Activated T-helper 1 cell treated with anti-CD3 and anti-CD28 coated beads, Interleukin-2, amount 50 U/mL, for 16 hours (primary cell): ENCODE data around the gene NUMBL.
"Not testable (repeated sequence)": the region's sequence is repeated elsewhere in the genome, so short reads cannot be mapped to it uniquely, and the experiment has no call there.

Experiments
- DNase-seq, 2 donors: peaks; one replicate each; pipeline ENCODE4 v3.0.0-alpha.2; 2020; ENCODE audit warnings: low read depth in 1 of 2, low spot score in 1 of 2

NUMBL gene

DNA sequence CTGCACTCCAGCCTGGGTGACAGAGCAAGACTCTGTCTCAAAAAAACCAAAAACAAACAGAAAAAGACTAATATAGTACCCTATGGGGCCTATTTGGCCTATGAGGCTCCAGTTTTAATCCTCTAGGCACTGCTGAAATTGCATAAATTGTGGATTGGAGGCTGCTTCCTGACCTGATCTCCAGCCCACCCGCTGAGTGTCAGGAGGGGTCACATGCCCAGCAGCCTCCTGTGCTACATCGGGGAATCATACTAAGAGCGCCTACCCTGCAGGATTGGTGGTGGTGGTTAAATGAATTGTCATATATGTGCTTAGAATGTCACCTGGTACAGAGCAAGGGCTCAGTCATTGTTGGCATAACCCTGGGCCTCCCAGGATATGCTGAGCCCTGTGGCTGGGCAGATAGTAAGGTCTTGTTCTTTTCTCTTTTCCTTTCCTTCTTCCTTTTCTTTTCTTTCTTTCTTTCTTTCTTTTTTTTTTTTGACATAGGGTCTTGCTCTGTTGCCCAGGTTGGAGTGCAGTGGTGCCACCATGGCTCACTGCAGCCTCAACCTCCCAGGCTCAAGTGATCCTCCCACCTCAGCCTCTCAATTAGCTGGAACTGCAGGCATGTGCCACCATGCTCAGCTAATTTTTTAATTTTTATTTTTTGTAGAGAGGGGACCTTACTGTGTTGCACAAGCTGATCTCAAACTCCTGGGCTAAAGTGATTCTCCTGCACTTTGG, 58.0 kb downstream of the NUMBL start:
- no peak for DNase-seq

GRCh38 chr19:40630571-40631160, 59.8 kb downstream of the NUMBL start:
- DNase-seq: no peak

DNA sequence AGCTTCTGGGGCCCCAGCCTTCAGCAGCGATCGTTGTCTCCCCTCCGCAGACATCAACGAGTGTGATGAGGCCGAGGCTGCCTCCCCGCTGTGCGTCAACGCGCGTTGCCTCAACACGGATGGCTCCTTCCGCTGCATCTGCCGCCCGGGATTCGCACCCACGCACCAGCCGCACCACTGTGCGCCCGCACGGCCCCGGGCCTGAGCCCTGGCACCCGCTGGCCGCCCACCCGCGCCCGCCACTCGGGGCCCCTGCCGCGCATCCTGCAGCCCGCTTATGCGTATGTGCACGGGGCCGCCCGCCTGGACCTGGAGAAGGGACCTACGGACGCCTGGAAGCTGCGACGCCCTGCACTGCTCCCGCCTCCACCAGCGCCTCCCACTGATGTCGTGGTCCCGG, 61.1 kb downstream of the NUMBL start:
- DNase-seq: no peak

- DNase-seq: no peak
Observed at GRCh38 chr19:40627486-40628279, 62.8 kb downstream of the NUMBL start.

DNA sequence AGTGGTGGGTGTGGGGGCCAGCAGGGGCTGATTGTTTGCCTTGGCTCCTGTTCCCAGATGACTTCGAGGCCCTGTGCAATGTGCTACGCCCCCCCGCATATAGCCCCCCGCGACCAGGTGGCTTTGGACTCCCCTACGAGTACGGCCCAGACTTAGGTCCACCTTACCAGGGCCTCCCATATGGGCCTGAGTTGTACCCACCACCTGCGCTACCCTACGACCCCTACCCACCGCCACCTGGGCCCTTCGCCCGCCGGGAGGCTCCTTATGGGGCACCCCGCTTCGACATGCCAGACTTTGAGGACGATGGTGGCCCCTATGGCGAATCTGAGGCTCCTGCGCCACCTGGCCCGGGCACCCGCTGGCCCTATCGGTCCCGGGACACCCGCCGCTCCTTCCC, 63.5 kb downstream of the NUMBL start:
- no peak for DNase-seq

- DNase-seq: no peak
Observed at GRCh38 chr19:40625406-40626120, 64.9 kb downstream of the NUMBL start.

DNA sequence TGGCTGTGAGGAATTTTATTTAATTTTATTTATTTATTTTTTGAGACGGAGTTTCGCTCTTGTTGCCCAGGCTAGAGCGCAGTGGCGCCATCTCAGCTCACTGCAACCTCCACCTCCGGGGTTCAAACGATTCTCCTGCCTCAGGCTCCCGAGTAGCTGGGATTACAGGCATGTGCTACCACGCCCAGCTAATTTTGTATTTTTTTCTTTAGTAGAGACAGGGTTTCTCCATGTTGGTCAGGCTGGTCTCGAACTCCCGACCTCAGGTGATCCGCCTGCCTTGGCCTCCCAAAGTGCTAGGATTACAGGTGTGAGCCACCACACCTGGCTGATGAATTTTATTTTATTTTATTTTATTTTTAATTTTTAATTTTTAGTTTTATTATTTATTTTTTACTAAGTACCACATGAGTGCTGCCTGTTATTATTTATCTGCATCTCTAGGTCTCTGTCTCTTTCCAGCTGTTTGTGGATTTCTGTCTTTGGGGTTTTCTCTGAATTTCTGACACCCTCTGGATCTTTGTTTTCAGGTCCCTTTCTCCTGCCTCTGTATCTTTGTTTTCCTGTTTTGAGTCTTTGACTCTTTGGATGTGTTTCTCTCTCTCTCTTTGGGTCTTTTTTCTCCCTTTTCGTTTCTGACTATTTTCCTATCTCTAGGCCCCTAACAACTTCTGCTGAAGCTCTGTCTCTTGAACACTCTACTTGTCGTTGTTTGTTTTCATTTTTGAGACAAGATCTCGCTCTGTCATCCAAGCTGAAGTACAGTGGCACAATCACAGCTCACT, 65.9 kb downstream of the NUMBL start:
- DNase-seq: not testable (repeated sequence)

GRCh38 chr19:40623403-40624251, 66.8 kb downstream of the NUMBL start:
- no peak for DNase-seq

DNA sequence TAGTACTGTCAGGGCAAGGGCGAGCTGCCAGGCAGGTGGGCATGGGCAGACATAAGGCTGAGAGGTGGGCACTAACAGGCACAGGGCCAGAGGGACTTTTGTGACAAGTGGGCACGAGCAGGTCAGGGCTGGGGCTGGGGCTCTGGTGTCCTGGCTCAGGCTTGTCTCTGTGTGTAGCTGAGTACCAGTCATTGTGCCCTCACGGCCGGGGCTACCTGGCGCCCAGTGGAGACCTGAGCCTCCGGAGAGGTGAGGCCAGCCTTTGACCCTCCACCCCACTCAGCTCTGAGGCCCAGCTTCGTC, 67.7 kb downstream of the NUMBL start:
- no peak for DNase-seq

- no peak for DNase-seq
Observed at GRCh38 chr19:40621966-40622772, 68.3 kb downstream of the NUMBL start.

DNA sequence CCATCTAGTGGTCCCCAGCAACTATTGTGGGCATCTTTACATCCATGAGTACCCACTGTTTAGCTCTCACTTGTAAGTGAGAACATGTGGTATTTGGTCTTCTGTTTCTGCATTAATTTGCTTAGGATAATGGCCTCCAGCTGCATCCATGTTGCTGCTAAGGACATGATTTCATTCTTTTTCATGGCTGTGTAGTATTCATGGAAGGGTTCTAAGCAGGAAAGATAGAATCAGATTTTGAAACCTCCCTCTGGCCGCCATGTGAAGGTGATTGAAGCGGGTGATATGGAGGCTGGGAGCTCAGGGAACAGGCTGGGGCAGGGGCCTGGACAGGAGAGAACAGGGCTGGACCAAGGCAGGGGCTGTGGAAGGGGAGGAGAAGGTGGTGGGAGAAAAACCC, 69.2 kb downstream of the NUMBL start:
- no peak for DNase-seq

DNA sequence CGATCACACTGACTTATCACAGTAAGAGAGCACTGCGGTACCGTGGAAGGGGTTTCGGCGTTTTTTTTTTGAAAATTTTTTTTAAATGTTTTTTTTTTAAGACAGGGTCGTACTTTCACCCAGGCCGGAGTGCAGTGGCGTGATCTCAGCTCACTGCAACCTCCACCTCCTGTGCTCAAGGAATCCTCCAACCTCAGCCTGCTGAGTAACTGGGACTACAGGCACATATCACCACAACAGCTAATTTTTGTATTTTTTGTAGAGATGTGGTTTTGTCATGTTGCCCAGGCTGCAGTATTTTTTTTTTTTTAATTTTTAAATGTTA, 70.3 kb downstream of the NUMBL start:
- DNase-seq: no peak

GRCh38 chr19:40619333-40620160, 70.9 kb downstream of the NUMBL start:
- no peak for DNase-seq

GRCh38 chr19:40617961-40618360, 72.5 kb downstream of the NUMBL start:
- no peak for DNase-seq

DNA sequence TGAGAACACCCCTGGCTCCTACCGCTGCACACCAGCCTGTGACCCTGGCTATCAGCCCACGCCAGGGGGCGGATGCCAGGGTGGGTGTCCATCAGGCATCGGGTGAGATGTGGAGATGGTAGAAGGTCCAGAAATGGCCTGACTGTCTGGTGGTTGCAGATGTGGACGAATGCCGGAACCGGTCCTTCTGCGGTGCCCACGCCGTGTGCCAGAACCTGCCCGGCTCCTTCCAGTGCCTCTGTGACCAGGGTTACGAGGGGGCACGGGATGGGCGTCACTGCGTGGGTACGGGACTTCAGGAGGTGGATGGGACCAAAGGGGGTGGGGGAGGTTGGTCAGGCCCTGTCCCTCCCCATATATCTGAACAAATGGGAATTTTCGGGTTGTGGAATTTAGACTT, 73.5 kb downstream of the NUMBL start:
- no peak for DNase-seq

- DNase-seq: no peak
Observed at GRCh38 chr19:40616178-40616577, 74.3 kb downstream of the NUMBL start.
